Activated T-helper 1 cell treated with anti-CD3 and anti-CD28 coated beads, Interleukin-12 subunit alpha, Interleukin-12 subunit beta, Interleukin-2, Interleukin-4 antibody, amounts not matched to agents 30 ng/mL and 10 ng/mL and 1 ng/mL, durations not matched to agents 14 hours and 24 hours and 36 hours (primary cell): ENCODE results near the gene ZNF275. TPM values are rescaled to one million over a fixed set of nuclear protein-coding genes. Genes with fewer than 3 reads are reported as not detected.

Source experiments
- total RNA-seq: library from RNA; stranded (reverse); gene quantifications from 2 replicates; pipeline ENCODE4 v1.2.3, GENCODE V29; 2022

Gene ZNF275
- total RNA-seq, 1 donor from 2014 or later, result 22.1 TPM

Other genes with a start within 250 kb of the ZNF275 start
- gene MAGEA1, start 154.9 kb upstream of the ZNF275 start, total RNA-seq, result not detected in 2 replicates
- gene PNMA6F, start 12.4 kb upstream of the ZNF275 start, total RNA-seq, result not detected in 2 replicates
- not detected in 2 replicates for gene PNMA6E, start 67.2 kb downstream of the ZNF275 start, total RNA-seq
- 2.4 and 2.5 TPM in 2 replicates for gene ZFP92, start 77.3 kb downstream of the ZNF275 start, total RNA-seq
- 0.83 and 1.3 TPM in 2 replicates for gene TREX2, start 111.9 kb downstream of the ZNF275 start, total RNA-seq
- 62.7 and 68.2 TPM in 2 replicates for gene HAUS7, start 136.4 kb downstream of the ZNF275 start, total RNA-seq
- gene BGN, start 160.8 kb downstream of the ZNF275 start, total RNA-seq, result not detected in 2 replicates
- 0.05 TPM in 1 of 2 replicates, not detected in the other for gene ATP2B3, start 183.5 kb downstream of the ZNF275 start, total RNA-seq